ENCODE measurements around the gene WNT5A.

DNA sequence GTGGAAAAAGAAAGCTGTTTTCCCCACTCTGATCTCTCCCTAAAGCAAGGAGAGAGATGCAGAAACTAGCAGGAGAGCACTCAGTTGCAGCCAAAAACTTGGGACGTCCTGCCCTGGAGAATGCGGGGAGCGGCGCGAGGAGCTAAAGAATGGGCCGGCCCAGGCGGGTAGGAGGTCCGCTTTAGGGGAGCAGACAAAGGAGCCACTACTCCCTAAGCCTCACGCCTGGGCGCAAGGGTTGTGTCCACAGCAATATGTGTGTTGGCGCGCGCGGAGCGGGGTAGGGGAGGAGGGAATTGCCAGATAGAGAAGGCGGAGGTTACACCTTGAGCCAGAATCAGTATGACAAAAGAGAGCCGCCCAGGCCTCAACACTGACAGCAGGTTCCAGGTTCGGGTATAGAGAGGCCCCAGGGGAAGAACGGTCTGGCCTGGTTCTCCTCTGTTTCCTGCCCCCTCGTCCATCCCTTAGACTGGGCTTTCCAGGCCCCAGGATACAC is 2.9 kb downstream of the WNT5A start:
- TF ChIP-seq TAF1 (IDR thresholded peaks at IDR 0.05; ENCODE audit: low read depth) (no peak), CREB1 (IDR thresholded peaks at IDR 0.05; ENCODE audit: low read depth) (no peak), EGR1 (IDR thresholded peaks at IDR 0.05) (no peak), YY1 (IDR thresholded peaks at IDR 0.05; ENCODE audit: low read depth) (no peak), ZBTB7A (IDR thresholded peaks at IDR 0.05; ENCODE audit: low read depth) (no peak), TCF12 (IDR thresholded peaks at IDR 0.05; ENCODE audit: low read depth) (no peak), EP300 (IDR thresholded peaks at IDR 0.05; ENCODE audit: borderline replicate concordance) (no peak), RAD21 (IDR thresholded peaks at IDR 0.05; ENCODE audit: low read depth) (no peak), NFIC (IDR thresholded peaks at IDR 0.05) (no peak), FOXM1 (IDR thresholded peaks at IDR 0.05; ENCODE audit: borderline replicate concordance, low read depth) (no peak), CEBPB (IDR thresholded peaks at IDR 0.05) (no peak)
- TF ChIP-seq, protein P1, sequence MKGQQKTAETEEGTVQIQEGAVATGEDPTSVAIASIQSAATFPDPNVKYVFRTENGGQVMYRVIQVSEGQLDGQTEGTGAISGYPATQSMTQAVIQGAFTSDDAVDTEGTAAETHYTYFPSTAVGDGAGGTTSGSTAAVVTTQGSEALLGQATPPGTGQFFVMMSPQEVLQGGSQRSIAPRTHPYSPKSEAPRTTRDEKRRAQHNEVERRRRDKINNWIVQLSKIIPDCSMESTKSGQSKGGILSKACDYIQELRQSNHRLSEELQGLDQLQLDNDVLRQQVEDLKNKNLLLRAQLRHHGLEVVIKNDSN (IDR thresholded peaks at IDR 0.05) = no peak
- TF ChIP-seq, protein P2, sequence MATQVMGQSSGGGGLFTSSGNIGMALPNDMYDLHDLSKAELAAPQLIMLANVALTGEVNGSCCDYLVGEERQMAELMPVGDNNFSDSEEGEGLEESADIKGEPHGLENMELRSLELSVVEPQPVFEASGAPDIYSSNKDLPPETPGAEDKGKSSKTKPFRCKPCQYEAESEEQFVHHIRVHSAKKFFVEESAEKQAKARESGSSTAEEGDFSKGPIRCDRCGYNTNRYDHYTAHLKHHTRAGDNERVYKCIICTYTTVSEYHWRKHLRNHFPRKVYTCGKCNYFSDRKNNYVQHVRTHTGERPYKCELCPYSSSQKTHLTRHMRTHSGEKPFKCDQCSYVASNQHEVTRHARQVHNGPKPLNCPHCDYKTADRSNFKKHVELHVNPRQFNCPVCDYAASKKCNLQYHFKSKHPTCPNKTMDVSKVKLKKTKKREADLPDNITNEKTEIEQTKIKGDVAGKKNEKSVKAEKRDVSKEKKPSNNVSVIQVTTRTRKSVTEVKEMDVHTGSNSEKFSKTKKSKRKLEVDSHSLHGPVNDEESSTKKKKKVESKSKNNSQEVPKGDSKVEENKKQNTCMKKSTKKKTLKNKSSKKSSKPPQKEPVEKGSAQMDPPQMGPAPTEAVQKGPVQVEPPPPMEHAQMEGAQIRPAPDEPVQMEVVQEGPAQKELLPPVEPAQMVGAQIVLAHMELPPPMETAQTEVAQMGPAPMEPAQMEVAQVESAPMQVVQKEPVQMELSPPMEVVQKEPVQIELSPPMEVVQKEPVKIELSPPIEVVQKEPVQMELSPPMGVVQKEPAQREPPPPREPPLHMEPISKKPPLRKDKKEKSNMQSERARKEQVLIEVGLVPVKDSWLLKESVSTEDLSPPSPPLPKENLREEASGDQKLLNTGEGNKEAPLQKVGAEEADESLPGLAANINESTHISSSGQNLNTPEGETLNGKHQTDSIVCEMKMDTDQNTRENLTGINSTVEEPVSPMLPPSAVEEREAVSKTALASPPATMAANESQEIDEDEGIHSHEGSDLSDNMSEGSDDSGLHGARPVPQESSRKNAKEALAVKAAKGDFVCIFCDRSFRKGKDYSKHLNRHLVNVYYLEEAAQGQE (IDR thresholded peaks at IDR 0.05; ENCODE audit: low read depth) = no peak
- TF ChIP-seq, protein P3, sequence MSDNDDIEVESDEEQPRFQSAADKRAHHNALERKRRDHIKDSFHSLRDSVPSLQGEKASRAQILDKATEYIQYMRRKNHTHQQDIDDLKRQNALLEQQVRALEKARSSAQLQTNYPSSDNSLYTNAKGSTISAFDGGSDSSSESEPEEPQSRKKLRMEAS (IDR thresholded peaks at IDR 0.05) = no peak

Data from Ishikawa (cell line).